H1 (cell line): ENCODE results near the gene TCF7L1.

Experiments used
- ATF3 ChIP-seq: IDR thresholded peaks from 2 replicates; pipeline ENCODE4 v1.6.1; 2011; ENCODE audit warnings: low read depth, mild to moderate bottlenecking, low read length; ENCODE audit not compliant: insufficient read depth
- CTCF ChIP-seq, 3 experiments: IDR thresholded peaks; 1 replicate in 2 of 3; 2 replicates in 1 of 3; pipeline versions ENCODE4 v1.5.1 to v1.6.1; 2011; ENCODE audit warnings: low read length in 3 of 3, mild to moderate bottlenecking in 3 of 3, inconsistent platforms in 2 of 3, low read depth in 1 of 3, moderate library complexity in 1 of 3; ENCODE audit not compliant: insufficient read depth in 1 of 3; ENCODE audit errors: control extremely low read depth in 1 of 3
- EZH2 ChIP-seq: fragments of 200-600 bp; sonication (generic); IDR thresholded peaks from 2 replicates; pipeline ENCODE4 v1.7.1; 2012; ENCODE audit warnings: low read depth, mild to moderate bottlenecking, moderate library complexity, low read length, inconsistent platforms; ENCODE audit not compliant: severe bottlenecking
- HDAC2 ChIP-seq, 2 experiments: fragments of 300-600 bp in 1 of 2; sonication (generic) in 1 of 2; IDR thresholded peaks; 2 replicates each; pipeline ENCODE4 v1.6.1; 2011 to 2012; ENCODE audit warnings: low read depth in 2 of 2, low read length in 2 of 2, mild to moderate bottlenecking in 2 of 2, moderate library complexity in 2 of 2, borderline replicate concordance in 1 of 2, inconsistent platforms in 1 of 2
- PHF8 ChIP-seq: fragments of 200-600 bp; sonication (generic); conservative IDR thresholded peaks from 2 replicates; pipeline ENCODE4 v1.7.1; 2012; ENCODE audit warnings: low read depth, mild to moderate bottlenecking, inconsistent platforms, low read length, moderate library complexity
- POLR2A ChIP-seq, 2 experiments: IDR thresholded peaks; 1 replicate in 1 of 2; 2 replicates in 1 of 2; pipeline ENCODE4 v1.6.1; 2011; ENCODE audit warnings: low read depth in 2 of 2, low read length in 2 of 2, mild to moderate bottlenecking in 2 of 2; ENCODE audit errors: control extremely low read depth in 1 of 2
- POLR2AphosphoS5 ChIP-seq: IDR thresholded peaks from 2 replicates; pipeline ENCODE4 v1.6.1; 2011; ENCODE audit warnings: low read depth, low read length
- RFX5 ChIP-seq: IDR thresholded peaks from 2 replicates; pipeline ENCODE4 v1.6.1; 2011; ENCODE audit warnings: low read depth, low read length, improper control_type of control experiment, borderline replicate concordance
- SP2 ChIP-seq: IDR thresholded peaks from 2 replicates; pipeline ENCODE4 v1.6.1; 2012; ENCODE audit warnings: mild to moderate bottlenecking, low read length, inconsistent platforms
- TAF1 ChIP-seq: IDR thresholded peaks from 2 replicates; pipeline ENCODE4 v1.6.1; 2011; ENCODE audit warnings: mild to moderate bottlenecking, low read depth, low read length
- YY1 ChIP-seq: IDR thresholded peaks from 2 replicates; pipeline ENCODE4 v1.6.1; 2011; ENCODE audit warnings: low read depth, mild to moderate bottlenecking, low read length
- ZNF274 ChIP-seq: IDR thresholded peaks from 2 replicates; pipeline ENCODE4 v1.7.0; 2012; ENCODE audit warnings: low read length, borderline replicate concordance; ENCODE audit errors: extremely low read depth

- TF ChIP-seq YY1 = no peak
- TF ChIP-seq HDAC2 (IDR thresholded peaks at IDR 0.05; ENCODE audit: borderline replicate concordance in 1 of 2, low read depth in 2 of 2, low read length in 2 of 2) = no peak
- no peak for TF ChIP-seq EZH2
- no peak for TF ChIP-seq CTCF (IDR thresholded peaks at IDR 0.05; ENCODE audit: control extremely low read depth in 1 of 3, insufficient read depth in 1 of 3, low read depth in 1 of 3, low read length in 3 of 3)
- TF ChIP-seq RFX5 = no peak
- no peak for TF ChIP-seq ATF3
- no peak for TF ChIP-seq POLR2A (IDR thresholded peaks at IDR 0.05; ENCODE audit: control extremely low read depth in 1 of 2, low read depth in 2 of 2, low read length in 2 of 2)
- TF ChIP-seq TAF1 = no peak
- no peak for TF ChIP-seq PHF8
- TF ChIP-seq POLR2AphosphoS5 = no peak
- TF ChIP-seq SP2 = no peak
- TF ChIP-seq ZNF274 = no peak
These were observed 223.0 kb downstream of the TCF7L1 start for GRCh38 chr2:85356186-85356585.
